T follicular helper cell (primary cell): ENCODE measurements around the gene MRM3.
"Not testable (repeated sequence)": the region's sequence is repeated elsewhere in the genome, so short reads cannot be mapped to it uniquely, and the experiment has no call there.

ENCODE experiments used
- DNase-seq: peaks from one replicate; pipeline ENCODE4 v3.0.0-alpha.2; 2020; ENCODE audit warnings: low read depth

The MRM3 gene

DNA sequence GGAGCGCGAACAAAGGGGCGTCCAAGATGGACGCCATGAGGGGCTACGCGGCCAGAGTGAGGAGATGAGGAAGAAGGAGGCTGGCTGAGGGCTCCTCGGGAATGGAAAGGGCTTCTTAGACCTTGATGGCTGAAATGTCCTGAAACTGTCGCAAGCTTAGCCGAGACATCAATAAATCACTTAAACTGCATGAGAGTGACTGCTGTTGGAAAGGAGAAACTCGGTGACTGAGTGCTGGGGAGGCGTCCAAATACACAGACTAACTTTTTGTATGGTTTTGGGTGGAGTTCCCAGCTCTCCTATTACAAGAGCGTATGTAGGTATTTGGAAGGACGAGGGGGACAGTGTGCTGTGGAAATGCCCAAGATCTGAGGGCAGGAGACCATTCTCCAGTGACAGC, 28.7 kb upstream of the MRM3 start:
- no peak for DNase-seq

DNA sequence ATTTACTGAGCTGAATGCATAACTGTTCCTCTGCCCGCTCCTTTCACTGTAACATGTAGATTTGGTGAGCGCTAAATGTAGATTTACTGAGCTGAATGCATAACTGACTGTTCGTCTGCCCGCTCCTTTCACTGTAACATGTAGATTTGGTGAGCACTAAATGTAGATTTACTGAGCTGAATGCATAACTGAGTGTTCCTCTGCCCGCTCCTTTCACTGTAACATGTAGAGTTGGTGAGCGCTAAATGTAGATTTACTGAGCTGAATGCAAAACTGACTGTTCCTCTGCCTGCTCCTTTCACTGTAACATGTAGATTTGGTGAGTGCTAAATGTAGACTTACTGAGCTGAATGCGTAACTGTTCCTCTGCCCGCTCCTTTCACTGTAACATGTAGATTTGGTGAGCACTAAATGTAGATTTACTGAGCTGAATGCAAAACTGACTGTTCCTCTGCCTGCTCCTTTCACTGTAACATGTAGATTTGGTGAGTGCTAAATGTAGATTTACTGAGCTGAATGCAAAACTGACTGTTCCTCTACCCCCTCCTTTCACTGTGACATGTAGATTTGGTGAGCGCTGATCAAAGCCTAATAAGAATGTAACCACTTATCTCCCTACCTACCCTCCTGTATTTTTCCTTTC, 26.7 kb upstream of the MRM3 start:
- DNase-seq, result not testable (repeated sequence)

DNA sequence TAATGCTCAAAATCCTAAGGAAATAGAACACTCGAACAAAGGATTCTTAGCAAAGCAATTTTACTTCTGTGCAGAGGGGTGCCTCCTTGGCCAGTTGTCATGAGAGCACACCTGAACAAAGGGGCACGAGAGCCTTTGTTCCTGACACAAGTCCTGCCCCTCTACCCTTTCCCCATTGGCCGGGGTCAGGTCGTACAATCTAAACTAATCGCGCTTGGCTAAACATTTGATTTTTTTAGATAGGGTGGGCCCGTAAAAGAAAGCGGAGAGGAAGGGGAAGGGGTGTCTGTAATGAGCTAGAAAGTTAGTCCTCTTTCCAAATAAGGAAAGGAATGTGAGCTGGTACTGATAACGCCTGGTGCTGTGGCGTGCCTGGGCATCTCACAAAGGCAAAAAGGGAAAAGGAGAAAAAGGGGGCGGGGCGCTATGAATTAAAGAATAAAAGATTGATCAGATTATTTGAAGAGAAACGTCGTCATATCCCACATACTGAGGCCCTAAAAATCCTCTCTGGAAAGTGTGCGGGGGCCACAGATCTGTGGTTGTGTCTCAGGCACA, 26.1 kb upstream of the MRM3 start:
- DNase-seq, result not testable (repeated sequence)

DNA sequence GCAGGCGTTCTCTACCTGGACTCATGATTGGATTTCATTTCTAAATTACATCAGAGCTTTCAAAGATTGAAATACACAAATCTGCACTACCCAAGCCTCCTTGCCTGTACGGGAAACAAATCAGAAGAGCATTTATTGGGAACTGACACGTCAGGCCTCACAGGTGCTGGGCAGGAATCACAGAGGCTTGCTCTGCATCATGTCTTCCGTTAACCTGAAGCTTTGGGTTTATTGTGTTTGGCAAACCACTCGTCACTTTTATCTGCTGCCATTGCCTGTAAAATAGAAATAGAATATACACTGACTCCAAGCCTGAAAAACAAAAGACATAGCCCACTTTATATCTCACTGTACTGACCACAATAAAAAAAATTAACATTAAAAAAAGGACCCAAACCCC, 22.2 kb upstream of the MRM3 start:
- DNase-seq, result no peak

DNA sequence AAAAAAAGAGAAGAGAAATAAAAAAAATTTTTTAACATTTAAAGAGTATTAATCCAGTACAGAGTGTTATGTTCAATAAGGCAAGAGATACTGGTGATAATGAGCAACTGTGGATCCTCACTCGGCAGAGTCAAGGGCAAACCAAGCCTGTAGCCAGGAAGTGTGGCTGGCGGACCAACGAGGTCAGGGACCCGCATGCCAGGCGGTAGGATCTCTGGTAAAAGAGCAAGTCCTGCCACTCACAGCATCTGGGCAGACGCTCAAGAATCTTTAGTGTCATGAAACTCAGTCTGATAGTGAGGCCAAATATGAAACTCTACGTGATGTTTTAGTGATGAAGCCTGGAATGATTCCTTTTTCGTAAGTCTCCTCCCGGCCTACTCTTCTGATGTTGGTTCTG, 21.8 kb upstream of the MRM3 start:
- DNase-seq, result no peak

DNA sequence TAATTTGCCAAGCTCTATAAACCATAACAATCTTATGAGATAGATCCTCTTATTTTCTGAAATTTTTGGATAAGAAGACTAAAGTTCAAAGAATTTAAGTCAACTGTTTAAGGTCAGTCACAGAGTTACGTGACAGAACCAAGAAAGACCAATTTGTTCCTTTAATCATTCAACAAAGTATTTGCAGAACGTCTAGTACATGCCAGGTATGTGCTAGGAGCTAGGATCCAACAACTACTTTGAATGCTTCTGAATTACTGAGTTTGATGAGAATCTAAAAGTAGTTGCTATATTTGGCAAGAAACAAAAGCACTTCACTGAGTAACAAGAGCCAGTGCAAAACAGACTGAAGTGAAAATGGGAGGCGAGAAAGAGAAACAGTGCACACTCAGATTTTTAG, 15.1 kb upstream of the MRM3 start:
- DNase-seq, result no peak

DNA sequence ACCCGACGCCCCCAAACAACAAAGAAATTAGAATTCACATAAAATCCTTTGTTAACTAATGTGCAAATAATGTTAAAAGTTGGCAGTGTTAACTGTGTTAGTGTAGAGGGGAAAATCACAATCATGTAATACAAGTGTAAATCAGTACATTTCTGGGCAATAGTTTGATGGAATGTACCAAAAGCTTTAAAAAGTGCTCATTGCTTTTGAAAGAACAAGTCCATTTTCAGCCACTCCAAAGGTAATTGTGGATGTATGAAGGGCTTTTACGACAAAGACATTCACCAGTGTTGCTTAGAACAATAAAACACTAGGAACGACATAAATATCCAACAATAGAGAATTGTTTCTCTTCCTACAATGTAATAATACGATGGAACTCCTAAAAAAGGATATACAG, 9.1 kb upstream of the MRM3 start:
- no peak for DNase-seq

DNA sequence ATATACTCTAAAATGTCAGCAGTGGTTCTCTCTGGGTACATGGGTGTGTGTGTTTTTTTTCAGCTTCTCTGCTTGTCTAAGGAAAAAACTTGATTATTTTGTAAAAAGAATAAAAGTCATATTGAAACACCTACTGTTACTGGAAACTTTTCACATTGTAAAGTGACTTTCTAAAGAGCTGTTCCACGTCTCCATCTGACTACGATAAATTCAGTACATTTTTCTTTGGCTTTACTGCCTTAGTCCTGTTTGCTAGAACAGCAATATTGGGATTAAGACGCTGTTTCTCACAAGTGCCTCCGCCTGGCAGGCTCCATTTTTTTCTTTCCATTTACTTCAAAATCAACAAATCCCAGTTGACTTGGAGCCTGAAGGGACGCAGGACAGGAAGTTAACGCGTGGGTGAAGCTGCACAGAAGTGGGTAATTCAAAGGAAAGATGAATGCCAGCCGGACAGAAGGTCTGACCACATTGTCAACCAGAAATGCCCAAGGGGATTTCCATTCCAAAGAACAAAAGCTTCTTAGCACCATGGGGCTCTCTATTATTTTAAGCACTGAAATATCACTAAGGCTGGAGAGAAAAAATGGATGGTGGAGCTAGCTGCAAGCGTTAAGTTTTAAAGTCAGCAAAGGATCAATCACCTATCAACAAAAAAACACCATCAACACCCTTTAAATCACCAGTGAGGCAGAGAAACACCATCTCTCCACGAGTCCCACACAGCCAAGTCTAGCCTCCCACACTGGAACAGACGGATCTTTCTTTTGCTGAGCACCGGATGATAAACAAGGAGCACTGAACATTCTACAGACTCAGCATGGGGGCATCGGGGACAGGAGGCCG, 8.5 kb upstream of the MRM3 start:
- DNase-seq, result no peak

DNA sequence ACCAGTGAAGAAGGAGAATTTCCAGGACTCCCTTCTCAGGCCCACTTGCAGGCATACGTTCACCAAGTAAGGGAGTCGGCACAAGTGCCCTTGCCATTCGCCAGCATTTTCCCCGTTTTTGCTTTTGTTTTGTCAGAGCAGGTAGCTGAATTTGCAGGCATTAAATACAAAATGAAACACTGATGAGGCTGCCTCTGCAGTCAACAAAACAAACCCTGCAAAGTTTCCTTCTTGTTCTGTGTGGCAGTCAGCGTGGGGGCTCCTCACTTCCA, 7.9 kb upstream of the MRM3 start:
- no peak for DNase-seq

DNA sequence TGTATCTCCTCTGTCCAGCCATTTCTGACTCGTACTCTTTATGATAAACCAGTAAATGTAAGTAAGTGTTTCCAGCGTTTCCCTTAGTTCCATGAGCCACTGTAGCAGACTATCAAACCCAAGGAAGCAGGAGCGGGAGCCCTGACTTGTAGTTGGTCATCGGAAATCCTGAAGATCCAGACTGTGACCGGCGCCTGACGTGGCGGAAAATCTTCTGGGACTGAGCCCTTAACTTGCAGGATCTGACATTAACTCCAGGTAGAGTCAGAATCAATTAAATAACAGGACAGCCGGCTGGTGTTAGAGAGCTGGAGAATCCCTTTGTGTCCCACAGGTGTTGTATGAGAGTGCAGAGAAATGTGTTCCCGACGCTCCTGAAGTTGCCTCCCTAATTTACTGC, 4.1 kb upstream of the MRM3 start:
- DNase-seq, result no peak

DNA sequence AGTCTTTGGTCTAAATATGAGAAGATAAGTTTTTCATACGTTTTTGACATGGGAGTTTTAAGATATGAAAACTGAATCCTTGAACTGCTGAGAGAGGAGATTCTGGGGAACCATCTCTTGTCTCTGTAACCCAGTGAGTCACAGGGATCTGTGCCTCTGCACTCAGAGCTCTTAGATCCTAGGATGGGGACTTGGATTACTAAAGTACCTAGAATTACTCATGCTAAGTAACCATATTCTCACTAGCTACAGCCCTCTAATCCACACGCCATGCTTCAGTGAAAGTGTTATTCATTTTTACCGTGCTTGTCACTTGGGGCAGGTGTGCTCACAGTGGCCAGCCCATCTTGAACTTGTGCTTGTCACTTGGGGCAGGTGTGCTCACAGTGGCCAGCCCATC, 2.0 kb downstream of the MRM3 start:
- no peak for DNase-seq

DNA sequence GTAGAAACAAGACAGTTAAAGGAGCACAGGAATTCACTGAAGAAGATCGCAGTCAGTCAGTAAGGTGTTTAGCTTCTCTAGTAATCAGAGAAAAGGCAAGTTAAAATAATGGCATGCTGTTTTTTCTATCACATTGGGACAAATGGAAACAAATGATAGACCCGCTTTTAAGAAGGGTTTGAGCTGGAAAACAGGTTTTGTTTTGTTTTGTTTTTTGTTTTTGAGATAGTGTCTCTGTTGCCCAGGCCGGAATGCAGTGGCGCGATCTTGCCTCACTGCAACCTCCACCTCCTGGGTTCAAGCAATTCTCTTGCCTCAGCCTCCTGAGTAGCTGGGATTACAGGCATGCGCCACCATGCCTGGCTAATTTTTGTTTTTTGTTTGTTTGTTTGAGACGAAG, 3.7 kb downstream of the MRM3 start:
- not testable (repeated sequence) for DNase-seq

DNA sequence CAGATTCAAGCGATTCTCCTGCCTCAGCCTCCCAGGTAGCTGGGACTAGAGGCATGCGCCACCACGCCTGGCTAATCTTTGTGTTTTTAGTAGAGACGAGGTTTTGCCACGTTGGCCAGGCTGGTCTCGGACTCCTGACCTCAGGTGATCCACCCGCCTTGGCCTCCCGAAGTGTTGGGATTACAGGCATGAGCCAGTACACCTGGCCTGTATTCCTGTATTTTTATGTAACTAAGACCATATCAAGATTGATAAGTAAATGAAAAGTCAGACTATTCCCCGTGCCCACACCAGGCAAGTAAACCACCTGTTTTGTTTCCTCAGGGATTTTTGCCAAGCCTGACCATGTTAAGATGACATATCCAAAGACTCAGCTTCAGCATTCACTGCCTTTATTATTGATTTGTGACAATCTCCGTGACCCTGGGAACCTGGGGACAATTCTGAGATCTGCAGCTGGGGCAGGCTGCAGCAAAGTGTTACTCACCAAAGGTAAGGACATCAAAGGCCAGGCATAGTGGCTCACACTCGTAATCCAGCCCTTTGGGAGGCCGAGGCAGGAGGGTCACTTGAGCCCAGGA, 5.6 kb downstream of the MRM3 start:
- no peak for DNase-seq

DNA sequence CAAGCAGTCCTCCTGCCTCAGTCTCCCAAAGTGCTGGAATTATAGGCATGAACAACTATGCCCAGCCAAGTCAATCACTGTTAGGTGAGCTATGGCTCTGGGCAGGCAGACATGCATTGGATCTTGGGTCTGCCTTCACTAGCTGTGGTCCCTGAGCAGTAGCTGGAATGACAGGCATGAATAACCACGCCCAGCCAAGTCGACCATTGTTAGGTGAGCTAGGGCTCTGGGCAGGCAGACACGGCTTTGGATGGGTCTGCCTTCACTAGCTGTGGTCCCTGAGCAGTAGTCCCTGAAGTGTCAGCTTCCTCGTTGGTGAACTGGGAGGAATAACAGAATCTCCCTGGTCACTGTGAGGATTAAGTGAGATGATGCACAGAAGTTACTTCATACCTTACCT, 6.4 kb downstream of the MRM3 start:
- no peak for DNase-seq

DNA sequence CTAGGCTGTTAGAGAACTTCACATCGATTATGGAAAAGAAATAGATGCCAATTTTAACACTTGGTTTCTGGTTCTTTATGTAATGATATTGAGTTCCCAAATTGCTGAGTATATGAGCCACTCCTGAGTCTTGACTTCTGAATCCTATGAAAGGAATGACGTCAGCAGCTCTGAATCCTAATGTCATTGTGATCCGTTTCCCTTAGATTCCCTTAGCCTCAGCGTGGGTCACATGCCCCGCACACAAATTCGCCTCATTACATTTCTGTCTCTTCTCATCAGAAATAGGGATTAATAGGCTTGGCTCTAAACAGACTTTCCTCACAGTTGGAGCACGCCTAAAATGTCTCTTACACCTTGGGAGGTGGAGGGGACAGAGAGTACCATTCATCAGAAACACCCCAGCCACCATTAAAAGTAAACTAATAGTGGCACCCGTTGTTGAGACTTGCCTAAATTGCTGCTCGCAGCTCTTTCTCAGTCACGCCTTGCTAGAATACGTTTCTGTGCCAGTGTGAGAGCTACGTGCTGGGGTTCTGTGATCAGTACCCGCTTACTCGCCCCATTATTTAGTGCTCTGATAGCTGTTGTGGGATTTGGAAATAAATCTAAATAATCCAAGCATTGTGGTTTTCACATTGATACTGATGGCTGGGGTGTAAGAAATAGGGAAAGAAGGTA, 7.1 kb downstream of the MRM3 start:
- DNase-seq, result no peak

DNA sequence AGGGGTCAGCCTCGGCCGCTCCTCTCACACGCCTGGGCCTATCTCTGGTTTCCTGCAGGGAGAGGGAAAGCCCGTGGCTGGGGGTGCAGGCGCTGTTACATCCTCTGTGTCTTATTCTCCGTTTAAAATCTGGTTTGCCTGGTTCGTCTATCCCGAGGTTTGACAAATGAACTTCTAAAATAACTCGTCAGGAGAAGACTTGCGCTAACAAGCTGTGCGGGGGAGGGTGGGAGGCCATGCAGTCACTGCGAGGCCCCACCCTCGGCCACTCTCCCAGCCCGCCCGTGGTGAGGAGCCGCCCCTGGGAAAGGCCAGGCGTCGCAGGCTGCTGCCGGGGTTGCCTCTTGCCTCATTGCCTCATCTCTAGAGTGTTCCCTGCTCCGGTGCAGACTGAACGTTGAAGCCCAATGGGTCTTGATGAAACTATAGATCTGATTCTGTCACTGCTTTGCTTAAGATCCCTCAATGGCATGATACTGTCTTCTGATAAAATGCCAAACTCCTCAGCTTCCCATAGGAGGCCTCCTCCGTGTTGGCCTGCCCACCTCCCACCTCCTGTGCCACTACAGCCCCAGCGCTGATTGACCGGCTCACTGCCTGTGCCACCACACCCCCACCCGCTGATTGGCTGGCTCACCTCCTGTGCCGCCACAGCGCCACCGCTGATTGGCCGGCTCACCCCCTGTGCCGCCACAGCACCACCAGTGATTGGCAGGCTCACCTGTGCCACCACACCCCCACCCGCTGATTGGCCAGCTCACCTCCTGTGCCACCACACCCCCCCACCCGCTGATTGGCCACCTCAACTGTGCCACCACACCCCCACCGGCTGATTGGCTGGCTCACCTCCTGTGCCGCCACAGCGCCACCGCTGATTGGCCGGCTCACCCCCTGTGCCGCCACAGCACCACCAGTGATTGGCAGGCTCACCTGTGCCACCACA, 8.0 kb downstream of the MRM3 start:
- not testable (repeated sequence) for DNase-seq

DNA sequence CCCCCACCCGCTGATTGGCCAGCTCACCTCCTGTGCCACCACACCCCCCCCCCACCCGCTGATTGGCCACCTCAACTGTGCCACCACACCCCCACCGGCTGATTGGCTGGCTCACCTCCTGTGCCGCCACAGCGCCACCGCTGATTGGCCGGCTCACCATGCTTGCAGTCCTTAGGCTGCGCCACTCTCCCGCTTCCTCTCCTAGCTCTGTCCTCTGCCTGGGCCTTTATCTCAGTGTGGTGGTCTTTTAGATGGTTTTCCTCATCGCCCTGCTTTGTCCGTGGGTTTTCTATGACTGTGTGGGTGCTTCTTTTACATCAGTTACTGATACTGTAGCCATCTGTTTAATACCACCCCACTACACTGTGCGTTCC, 8.7 kb downstream of the MRM3 start:
- not testable (repeated sequence) for DNase-seq

DNA sequence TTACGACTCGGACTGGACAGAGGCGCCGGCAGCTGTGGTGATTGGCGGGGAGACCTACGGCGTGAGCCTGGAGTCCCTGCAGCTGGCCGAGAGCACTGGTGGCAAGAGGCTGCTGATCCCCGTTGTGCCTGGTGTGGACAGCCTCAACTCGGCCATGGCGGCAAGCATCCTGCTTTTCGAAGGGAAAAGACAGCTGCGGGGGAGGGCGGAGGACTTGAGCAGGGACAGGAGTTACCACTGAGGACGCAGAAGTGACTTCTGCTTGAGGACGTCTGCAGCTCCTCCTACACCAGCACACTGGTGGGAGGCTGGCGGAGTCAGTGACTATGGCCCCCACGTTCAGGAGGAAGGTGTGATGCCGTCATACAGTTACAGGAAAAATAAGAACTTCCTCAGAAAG, 9.7 kb downstream of the MRM3 start:
- no peak for DNase-seq

DNA sequence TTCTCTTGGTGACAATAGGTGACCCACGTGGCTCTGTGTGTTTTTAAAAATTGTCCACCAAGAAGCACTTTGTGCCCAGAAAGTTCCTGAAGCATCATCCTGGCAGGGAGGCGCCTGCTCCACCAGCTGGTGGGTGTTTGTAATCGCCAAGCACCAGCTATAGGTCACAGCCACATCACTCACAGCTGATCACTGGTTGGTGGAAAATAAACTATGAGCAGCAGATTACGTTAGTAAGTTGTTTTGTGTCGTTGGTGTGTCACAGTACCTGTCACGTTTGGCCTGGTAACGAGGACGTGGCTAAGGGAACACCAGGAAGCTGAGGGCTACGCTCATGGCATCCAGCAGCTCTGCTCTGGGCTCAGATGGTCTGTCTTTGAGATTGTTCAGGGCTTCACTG, 10.1 kb downstream of the MRM3 start:
- no peak for DNase-seq

DNA sequence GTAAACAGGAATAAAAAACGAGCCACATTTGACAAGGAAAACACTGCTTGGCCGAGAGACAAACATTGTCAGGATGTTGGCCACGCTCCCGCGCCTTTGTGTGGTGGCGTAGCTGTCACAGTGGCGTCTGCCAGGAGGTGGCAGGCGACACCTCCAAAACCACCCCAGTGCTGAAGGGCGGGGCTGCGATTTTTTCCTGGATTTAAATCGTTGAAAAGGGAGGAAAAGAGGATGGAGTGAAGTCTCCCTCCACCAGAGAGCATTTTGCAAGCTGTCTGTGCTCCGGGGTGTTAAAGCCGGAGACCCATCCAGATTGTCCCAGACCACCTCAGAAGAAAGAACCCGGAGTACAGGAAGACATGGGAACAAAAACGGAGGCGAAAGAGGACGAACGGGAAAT, 12.7 kb downstream of the MRM3 start:
- DNase-seq, result peak; percentile 16

DNA sequence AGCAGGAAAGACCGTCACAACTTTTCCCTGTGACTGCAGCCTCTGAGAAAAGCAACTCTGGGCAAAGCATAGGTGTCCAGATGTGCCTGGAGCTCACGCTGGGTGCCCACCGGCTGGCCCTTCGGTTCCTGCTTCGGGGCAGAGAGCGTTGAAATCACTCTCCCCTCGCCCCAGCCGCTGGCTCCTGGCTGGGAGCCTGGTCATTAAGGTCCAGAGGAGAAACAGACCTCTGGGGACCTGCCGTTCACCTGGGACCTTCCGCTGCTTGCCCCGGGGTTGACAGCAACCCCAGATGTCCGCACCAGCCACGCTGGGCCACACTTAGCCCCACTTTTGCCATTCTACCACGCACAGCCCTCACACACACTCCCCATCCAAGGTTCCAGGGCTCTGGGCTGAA, 13.1 kb downstream of the MRM3 start:
- no peak for DNase-seq

DNA sequence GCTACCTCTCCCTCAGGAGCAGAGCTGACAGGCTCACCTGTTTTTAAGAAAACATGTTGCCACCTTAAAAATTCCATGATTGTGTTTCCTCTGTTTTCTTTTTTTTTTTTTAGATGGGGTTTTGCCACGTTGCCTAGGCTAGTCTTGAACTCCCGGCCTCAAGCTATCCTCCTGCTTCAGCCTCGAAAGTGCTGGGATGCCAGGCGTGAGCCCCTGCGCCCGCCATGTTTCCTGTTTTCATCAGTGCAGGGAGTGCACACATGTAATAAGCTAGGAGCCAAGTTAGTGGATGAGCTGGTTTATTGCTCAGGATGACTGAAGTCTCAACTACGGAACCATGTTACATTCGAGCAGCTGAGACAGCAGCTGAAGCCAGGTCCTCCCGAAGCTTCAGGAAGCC, 13.6 kb downstream of the MRM3 start:
- no peak for DNase-seq
